A673 (cell line): ENCODE measurements around the gene KLHL30.

Experiments used
- CTCF ChIP-seq: fragments of 300-800, 200-600 bp; sonication (generic); conservative IDR thresholded peaks from 2 replicates; pipeline ENCODE4 v1.5.1; 2017; ENCODE audit warnings: low read depth, mild to moderate bottlenecking, antibody characterized with exemption, low read length, moderate library complexity, mixed read lengths
- EZH2 ChIP-seq: fragments of 200-600 bp; sonication (generic); IDR thresholded peaks from 2 replicates; pipeline ENCODE4 v1.6.1; 2017; ENCODE audit warnings: borderline replicate concordance, low read depth, mild to moderate bottlenecking, mixed read lengths, antibody characterized with exemption, low read length; ENCODE audit not compliant: poor library complexity, severe bottlenecking

- no peak for TF ChIP-seq CTCF
- no peak for TF ChIP-seq EZH2
Observed at GRCh38 chr2:238128534-238129001, 9.9 kb upstream of the KLHL30 start.
